Measurements from ENCODE around the gene STYK1. TPM values are rescaled to one million over a fixed set of nuclear protein-coding genes. Genes with fewer than 3 reads are reported as not detected.

The STYK1 gene
- total and polyA plus RNA-seq, 10 of the 15 experiments (the other 5 are each of a cell fraction or from before 2014, with no cell fraction given), result 0.62 to 1.2 (median 0.82) TPM; not detected in 1

DNA sequence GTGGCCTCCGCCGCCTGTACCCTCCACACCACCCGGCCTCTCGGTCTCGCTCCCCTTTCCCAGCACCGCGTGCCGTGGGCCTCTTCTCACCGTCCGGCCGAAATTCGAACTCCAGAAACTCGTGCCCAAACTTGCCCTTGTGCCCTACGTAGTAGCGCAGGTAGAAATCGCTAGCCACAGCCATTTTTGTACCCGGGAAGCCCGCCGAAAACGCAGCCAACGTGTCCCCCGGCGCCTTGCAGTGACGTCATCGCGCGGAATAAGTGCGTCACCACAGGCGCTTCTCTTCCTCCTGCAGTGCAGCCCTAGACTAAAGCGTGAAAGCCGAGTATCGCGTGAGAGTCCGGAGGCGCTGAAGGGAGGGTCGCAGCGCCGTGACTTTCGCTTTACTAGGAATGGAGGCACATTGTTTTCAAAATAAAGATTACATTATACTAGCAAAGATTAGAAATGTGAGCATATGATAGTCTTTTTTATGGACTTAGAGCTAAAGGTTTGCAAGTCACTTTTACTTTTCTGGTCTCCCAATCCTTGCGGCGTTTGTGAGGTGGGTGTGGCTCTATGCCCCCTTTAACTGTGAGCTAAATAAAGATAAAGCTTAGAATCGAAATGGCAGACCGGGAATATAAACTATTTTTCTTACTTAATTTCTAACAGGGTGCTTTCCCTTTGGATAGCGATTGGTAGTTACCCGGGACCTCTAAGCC lies 60.4 kb downstream of the STYK1 start, which contains the start of gene MAGOHB (continued):
- TF ChIP-seq, protein P1, sequence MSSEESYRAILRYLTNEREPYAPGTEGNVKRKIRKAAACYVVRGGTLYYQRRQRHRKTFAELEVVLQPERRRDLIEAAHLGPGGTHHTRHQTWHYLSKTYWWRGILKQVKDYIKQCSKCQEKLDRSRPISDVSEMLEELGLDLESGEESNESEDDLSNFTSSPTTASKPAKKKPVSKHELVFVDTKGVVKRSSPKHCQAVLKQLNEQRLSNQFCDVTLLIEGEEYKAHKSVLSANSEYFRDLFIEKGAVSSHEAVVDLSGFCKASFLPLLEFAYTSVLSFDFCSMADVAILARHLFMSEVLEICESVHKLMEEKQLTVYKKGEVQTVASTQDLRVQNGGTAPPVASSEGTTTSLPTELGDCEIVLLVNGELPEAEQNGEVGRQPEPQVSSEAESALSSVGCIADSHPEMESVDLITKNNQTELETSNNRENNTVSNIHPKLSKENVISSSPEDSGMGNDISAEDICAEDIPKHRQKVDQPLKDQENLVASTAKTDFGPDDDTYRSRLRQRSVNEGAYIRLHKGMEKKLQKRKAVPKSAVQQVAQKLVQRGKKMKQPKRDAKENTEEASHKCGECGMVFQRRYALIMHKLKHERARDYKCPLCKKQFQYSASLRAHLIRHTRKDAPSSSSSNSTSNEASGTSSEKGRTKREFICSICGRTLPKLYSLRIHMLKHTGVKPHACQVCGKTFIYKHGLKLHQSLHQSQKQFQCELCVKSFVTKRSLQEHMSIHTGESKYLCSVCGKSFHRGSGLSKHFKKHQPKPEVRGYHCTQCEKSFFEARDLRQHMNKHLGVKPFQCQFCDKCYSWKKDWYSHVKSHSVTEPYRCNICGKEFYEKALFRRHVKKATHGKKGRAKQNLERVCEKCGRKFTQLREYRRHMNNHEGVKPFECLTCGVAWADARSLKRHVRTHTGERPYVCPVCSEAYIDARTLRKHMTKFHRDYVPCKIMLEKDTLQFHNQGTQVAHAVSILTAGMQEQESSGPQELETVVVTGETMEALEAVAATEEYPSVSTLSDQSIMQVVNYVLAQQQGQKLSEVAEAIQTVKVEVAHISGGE (CRISPR knock-in tag; IDR thresholded peaks at IDR 0.05), result peak; percentile 32; the same call in 1 of the 2 replicates
- TF ChIP-seq JUND (IDR thresholded peaks at IDR 0.05; ENCODE audit: low read depth, low read length), result peak; percentile 92; the same call in 1 of the 2 replicates
- TF ChIP-seq, protein P2, sequence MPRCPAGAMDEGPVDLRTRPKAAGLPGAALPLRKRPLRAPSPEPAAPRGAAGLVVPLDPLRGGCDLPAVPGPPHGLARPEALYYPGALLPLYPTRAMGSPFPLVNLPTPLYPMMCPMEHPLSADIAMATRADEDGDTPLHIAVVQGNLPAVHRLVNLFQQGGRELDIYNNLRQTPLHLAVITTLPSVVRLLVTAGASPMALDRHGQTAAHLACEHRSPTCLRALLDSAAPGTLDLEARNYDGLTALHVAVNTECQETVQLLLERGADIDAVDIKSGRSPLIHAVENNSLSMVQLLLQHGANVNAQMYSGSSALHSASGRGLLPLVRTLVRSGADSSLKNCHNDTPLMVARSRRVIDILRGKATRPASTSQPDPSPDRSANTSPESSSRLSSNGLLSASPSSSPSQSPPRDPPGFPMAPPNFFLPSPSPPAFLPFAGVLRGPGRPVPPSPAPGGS (IDR thresholded peaks at IDR 0.05; ENCODE audit: borderline replicate concordance, insufficient read depth, low read depth, low read length, poor library complexity, severe bottlenecking), result no peak
- TF ChIP-seq MTA3 (IDR thresholded peaks at IDR 0.05; ENCODE audit: borderline replicate concordance, low read length), result peak; percentile 65; the same call in 1 of the 2 replicates
- TF ChIP-seq, protein P3, sequence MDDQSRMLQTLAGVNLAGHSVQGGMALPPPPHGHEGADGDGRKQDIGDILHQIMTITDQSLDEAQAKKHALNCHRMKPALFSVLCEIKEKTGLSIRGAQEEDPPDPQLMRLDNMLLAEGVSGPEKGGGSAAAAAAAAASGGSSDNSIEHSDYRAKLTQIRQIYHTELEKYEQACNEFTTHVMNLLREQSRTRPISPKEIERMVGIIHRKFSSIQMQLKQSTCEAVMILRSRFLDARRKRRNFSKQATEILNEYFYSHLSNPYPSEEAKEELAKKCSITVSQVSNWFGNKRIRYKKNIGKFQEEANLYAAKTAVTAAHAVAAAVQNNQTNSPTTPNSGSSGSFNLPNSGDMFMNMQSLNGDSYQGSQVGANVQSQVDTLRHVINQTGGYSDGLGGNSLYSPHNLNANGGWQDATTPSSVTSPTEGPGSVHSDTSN (IDR thresholded peaks at IDR 0.05; ENCODE audit: insufficient replicate concordance, low read depth, low read length), result no peak
- TF ChIP-seq MTA2 (IDR thresholded peaks at IDR 0.05; ENCODE audit: low read depth), result peak; percentile 18; the same call in 1 of the 2 replicates
- peak; percentile 73; the same call in 1 of the 2 replicates for TF ChIP-seq CBX5 (IDR thresholded peaks at IDR 0.05; ENCODE audit: low read depth)
- no peak for TF ChIP-seq BACH1 (IDR thresholded peaks at IDR 0.05; ENCODE audit: borderline replicate concordance)
- TF ChIP-seq PAX8 (IDR thresholded peaks at IDR 0.05), result peak; percentile 75
- 0 out of 2 replicates have a peak, but pooled peaks have one; percentile 56 for TF ChIP-seq ESRRA (IDR thresholded peaks at IDR 0.05; ENCODE audit: low read length)
- TF ChIP-seq, protein P4, sequence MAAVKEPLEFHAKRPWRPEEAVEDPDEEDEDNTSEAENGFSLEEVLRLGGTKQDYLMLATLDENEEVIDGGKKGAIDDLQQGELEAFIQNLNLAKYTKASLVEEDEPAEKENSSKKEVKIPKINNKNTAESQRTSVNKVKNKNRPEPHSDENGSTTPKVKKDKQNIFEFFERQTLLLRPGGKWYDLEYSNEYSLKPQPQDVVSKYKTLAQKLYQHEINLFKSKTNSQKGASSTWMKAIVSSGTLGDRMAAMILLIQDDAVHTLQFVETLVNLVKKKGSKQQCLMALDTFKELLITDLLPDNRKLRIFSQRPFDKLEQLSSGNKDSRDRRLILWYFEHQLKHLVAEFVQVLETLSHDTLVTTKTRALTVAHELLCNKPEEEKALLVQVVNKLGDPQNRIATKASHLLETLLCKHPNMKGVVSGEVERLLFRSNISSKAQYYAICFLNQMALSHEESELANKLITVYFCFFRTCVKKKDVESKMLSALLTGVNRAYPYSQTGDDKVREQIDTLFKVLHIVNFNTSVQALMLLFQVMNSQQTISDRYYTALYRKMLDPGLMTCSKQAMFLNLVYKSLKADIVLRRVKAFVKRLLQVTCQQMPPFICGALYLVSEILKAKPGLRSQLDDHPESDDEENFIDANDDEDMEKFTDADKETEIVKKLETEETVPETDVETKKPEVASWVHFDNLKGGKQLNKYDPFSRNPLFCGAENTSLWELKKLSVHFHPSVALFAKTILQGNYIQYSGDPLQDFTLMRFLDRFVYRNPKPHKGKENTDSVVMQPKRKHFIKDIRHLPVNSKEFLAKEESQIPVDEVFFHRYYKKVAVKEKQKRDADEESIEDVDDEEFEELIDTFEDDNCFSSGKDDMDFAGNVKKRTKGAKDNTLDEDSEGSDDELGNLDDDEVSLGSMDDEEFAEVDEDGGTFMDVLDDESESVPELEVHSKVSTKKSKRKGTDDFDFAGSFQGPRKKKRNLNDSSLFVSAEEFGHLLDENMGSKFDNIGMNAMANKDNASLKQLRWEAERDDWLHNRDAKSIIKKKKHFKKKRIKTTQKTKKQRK (IDR thresholded peaks at IDR 0.05; ENCODE audit: low read depth, low read length), result peak; percentile 19; the same call in 1 of the 2 replicates
- TF ChIP-seq CREB1 (IDR thresholded peaks at IDR 0.05; ENCODE audit: low read depth), result peak; percentile 100
- TF ChIP-seq MYB (IDR thresholded peaks at IDR 0.05; ENCODE audit: borderline replicate concordance, low read depth, low read length), result no peak
- no peak for TF ChIP-seq ZNF24 (IDR thresholded peaks at IDR 0.05)
- peak; percentile 69 to 88; a peak in 3 of 4 replicates for TF ChIP-seq BHLHE40 (IDR thresholded peaks at IDR 0.05; ENCODE audit: borderline replicate concordance in 1 of 2, low read depth in 2 of 2, low read length in 1 of 2)
- TF ChIP-seq NFYB (IDR thresholded peaks at IDR 0.05; ENCODE audit: insufficient read depth, low read depth, low read length), result peak; percentile 71
- peak; percentile 96; the same call in 1 of the 2 replicates for TF ChIP-seq ASH2L (IDR thresholded peaks at IDR 0.05; ENCODE audit: borderline replicate concordance, low read depth)
- no peak for TF ChIP-seq CBX3 (IDR thresholded peaks at IDR 0.05; ENCODE audit: borderline replicate concordance, low read depth)
- no peak for TF ChIP-seq EGR1 (IDR thresholded peaks at IDR 0.05; ENCODE audit: borderline replicate concordance in 1 of 2, low read depth in 2 of 2, low read length in 2 of 2)

All from GM12878 (cell line).